HG03460 (cell line): ENCODE measurements around the gene DOK7.
"Not testable (repeated sequence)": the region's sequence is repeated elsewhere in the genome, so short reads cannot be mapped to it uniquely, and the experiment has no call there.

Experiments used
- ATAC-seq: cut with Tn5 transposase; IDR thresholded peaks from one replicate; pipeline ENCODE4 v1.9.1; 2021; ENCODE audit not compliant: unreplicated experiment

The DOK7 gene

DNA sequence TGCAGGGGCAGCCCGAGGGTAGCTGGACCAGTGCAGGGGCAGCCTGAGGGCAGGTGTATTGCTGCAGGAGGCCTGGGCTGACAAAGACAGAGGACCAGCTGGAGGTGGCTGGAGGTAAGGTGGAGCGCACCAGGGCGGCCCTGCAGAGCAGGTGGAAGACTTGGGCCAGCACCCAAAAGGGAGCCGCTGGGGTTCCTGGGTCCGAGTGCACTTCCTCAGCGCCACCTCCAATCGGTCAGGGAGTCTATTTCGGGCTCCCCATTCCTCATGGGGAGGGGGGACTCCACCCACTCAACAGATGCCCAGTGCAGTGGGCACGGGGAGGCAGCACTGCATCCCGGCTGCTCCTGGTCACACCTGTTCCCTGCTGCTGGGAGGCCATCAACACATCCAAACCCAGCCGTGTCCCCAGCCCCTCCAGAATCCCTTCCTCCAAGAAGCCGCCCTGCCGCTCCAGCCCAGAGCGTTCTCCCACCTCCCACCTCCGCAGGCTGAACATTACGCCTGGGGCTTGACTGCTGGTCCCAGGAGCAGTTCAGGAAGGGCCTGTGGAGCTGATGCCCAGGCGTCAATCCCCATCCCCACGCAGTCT is 67.7 kb downstream of the DOK7 start:
- ATAC-seq, result no peak

DNA sequence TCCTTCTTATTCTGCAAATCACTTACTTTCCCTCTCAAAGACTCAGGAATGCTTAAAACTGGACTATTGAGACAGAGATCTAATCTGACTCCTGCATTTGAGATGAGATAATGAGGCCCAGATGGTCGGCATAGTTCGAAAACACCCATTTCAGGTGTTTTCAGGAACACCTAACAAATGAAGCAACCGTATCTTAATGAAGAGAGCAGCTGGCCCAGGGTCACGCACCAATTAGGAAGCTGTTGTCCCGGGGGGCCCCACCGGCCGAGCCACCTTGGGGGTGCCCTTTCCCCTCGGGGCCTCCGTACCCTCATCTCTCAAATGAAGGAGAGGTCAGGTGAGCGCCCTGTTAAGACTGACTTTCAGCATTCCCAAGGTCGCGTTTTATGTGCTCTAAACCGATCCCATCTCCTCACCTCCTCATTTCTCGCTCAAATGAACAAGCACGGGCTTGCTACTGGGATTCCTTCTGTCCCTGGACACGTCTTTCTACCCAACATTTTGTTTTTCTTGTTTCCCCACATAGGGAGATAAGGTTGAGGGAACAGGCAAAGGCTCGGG is 68.3 kb downstream of the DOK7 start:
- ATAC-seq, result no peak

DNA sequence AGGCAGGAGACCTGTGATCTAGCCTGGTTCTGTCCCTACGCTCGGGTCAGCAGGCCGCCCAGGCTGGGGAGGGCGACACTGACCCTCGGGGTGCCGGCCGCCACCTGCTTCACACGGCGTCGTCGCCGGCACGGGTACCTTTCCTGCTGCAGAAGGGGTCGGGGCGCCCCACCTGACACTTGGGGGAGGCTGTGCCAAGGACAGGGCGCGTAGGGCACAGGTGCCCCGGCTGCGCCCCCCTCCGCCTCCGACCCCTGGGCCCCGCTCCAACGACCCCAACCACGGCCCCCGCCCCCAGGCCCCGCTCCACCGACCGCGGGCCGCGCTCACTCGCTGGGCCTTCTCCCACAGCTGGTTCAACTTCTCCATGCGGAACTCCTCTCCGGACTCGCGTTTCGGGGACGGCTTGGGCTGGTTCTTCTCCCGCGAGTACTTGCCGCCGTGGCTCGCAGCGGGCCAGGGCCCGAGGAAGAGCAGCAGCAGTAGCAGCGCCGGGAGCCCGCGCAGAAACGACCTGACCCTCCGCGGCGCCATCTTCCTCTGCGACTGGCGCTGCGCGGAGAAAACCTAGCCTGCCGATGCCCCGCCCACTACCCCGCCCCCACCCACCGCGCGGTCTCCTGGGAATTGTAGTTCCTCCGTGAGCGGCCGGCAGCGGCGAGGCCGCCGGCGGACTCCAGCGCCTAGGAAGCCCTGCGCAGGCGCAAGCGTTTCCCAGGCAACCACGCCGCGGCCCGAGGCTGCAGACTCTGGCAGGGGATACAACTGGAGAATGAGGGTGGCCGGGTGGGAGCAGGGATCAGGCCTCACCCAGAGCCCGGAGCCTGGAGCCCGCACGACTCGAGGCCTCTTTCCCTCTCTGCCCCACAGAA is 69.0 kb downstream of the DOK7 start, which contains the start of gene LRPAP1:
Gene LRPAP1 (minus strand): TSS at position 544 of the 872 bp plus-strand sequence. CDS start 10 bp downstream, at position 534.
- peak; percentile 75 for ATAC-seq

DNA sequence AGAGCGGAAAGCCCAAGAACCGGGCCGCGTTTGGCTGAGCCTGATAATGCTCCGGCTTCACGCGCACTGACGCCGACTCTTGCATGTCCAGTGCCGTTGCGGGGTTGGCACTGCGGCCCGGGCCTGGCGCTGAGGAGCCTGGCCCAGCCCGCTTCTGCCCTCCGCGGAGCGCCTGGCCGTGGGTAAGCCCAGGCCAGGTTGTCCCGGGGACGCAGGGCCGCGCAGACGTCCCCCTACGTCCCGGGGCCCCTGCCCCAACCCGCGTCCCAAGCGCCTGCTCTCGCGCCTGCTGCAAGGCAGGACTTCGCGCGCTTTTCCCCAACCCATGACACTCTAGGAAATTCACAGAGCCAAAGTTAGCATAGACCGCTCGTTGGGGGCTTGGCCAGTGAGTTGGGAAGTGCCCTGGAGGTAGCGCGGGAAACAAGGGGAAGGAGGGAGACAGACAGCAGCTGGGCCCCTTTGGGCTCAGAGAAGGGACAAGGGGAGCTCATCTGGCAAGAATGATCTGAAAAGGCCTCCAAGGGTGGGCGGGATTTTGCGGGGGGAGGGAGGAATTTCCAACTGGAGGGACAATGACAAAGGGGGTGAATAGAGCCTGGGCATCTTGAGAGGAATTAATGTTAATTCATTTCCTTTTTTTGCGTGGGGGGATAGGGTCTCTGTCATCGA is 69.8 kb downstream of the DOK7 start:
- peak; percentile 2 for ATAC-seq

DNA sequence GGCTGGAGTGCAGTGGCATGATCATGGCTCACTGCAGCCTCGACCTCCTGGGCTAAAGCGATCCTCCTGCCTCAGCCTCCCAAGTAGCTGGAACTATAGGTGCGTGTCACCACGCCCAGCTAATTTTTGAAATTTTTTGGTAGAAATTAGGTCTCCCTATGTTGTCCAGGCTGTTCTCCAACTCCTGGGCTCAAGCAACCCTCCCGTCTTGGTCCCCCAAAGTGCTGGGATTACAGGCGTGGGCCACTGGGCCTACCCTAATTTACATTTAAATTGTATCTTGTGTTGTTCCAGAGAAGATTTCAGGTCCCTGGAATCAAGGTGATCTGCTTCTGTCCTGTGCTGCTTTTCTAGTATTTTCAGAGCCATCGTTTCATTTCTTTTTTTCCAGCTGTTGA is 70.3 kb downstream of the DOK7 start:
- no peak for ATAC-seq

DNA sequence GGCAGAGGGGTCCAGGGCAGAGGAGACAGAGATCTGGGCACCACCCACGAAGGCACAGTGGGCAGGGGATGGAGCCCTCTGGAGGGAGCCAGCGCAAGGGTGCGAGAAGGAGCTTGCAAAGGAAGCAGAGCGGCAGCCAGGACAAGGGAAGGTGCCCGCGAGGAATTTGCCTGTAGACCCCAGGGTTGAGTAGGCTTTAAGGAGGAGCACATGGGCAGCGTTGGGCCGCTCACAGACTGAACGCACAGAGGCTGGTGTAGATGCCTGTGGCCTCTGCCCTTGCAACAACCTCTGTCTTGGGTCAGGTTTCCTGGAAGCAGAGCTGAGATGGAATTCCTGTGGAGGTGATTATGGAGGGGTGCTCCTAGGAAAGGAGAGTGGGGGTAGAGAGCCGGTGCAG is 72.7 kb downstream of the DOK7 start:
- ATAC-seq, result not testable (repeated sequence)

DNA sequence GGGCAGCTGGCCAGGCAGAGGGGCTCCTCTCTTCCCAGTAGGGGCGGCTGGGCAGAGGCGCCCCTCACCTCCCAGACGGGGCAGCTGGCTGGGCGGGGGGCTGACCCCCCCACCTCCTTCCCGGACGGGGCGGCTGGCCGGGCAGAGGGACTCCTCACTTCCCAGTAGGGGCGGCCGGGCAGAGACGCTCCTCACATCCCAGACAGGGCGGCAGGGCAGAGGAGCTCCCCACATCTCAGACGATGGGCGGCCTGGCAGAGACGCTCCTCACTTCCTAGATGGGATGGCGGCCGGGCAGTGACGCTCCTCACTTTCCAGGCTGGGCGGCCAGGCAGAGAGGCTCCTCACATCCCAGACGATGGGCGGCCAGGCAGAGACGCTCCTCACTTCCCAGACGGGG is 75.8 kb downstream of the DOK7 start:
- not testable (repeated sequence) for ATAC-seq

DNA sequence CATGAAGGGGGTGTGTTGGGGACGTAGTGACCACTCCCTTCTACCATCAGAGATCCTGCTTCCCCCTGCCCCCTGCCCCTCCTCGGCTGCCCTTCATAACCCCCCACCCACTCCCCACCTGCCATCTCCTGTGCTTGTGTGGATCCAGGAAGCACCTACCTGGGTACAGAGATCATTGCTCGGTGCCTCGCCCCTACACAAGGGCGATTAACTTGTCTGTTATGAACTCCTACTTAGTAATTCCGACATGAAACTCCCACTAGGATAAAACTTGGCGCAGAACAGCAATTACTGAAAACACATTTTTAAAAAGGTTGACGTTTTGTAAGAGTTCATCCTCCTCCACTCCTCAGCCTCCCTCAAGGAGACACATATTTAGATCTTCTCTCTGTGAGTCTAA is 80.3 kb downstream of the DOK7 start:
- not testable (repeated sequence) for ATAC-seq
